Epidermal melanocyte (primary cell): ENCODE results near the gene WIPF2.
"Not testable (repeated sequence)": the region's sequence is repeated elsewhere in the genome, so short reads cannot be mapped to it uniquely, and the experiment has no call there.

ENCODE experiments used
- DNase-seq: peaks from one replicate; pipeline ENCODE4 v3.0.0; 2011; ENCODE audit warnings: low spot score; ENCODE audit not compliant: insufficient read length

WIPF2 gene

GRCh38 chr17:40191237-40192208, 27.6 kb upstream of the WIPF2 start:
- DNase-seq, result peak; percentile 77

GRCh38 chr17:40192961-40193360, 26.1 kb upstream of the WIPF2 start:
- no peak for DNase-seq

- DNase-seq, result no peak
Measured at GRCh38 chr17:40194821-40195220, 24.3 kb upstream of the WIPF2 start.

GRCh38 chr17:40197550-40197949, 21.6 kb upstream of the WIPF2 start:
- DNase-seq, result no peak

- DNase-seq, result not testable (repeated sequence)
Measured at GRCh38 chr17:40197965-40198456, 21.1 kb upstream of the WIPF2 start.

- DNase-seq, result no peak
Measured at GRCh38 chr17:40198576-40198975, 20.5 kb upstream of the WIPF2 start.

- DNase-seq, result no peak
Measured at GRCh38 chr17:40203131-40203530, 16.0 kb upstream of the WIPF2 start.

DNA sequence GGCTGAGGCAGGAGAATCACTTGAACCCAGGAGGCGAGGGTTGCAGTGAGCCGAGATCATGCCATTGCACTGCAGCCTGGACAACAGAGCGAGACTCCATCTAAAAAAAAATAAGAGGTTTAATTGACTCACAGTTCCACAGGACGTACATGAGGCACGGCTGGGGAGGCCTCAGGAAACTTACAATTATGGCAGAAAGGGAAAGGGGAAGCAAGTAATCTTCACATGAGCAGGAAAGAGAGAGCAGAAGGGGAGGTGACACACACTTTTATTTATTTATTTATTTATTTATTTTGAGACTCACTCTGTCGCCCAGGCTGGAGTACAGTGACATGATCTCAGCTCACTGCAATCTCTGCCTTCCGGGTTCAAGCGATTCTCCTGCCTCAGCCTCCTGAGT, 12.9 kb upstream of the WIPF2 start:
- DNase-seq, result not testable (repeated sequence)

GRCh38 chr17:40209404-40210093, 9.6 kb upstream of the WIPF2 start:
- peak; percentile 22 for DNase-seq

DNA sequence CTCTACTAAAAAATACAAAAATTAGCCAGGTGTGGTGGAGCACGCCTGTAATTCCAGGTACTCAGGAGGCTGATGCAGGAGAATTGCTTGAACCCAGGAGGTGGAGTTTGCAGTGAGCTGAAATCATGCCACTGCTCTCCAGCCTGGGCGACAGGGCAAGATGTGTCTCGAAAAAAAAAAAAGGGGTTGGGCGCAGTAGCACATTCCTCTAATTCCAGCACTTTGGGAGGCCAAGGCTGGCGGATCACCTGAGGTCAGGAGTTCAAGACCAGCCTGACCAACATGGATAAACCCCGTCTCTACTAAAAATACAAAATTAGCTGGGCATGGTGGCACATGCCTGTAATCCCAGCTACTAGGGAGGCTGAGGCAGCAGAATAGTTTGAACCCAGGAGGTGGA, 5.2 kb upstream of the WIPF2 start:
- DNase-seq, result not testable (repeated sequence)

GRCh38 chr17:40218006-40218739, 931 bp upstream of the WIPF2 start:
- DNase-seq, result no peak

GRCh38 chr17:40219594-40220338, 662 bp downstream of the WIPF2 start:
- peak; percentile 38 for DNase-seq

DNA sequence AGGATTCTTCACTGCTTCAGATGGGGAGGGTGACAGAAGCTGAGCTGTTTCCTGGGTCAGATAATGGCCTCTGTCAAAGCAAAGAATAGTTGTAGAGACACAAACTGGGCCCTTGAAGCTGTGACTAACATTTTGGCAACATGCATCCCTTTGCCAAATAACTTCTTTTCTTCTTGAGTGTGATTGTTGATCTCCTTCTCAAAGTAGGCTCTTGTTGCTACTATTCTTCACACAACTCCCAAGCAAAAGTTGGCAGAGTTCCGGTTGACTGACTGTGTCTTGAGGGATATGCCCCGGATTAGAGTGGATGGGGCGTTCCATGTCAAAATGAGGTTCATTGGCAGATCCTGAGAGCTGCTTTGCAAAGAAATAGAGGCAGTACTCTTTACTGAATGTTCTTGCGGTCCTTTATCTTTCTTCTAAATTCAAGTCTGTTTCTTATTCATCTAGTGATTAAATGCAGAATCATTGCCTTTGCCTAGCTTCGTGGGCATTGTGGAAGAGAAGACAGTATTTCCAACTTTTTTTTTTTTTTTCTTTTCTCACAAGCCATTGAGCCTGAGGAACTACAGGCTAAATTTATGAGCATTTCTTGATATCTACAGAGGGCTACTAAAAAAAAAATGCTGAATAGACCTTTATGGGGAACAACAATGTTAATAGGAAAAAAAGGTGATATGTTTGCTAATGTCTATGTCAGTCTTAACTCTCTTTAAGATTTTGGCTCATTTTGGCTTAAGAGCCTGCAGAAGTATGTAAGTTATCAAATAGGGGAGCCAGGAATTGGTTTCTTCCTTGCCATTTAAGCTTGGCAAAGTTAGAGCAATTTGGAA, 5.8 kb downstream of the WIPF2 start:
- peak; percentile 26 for DNase-seq

DNA sequence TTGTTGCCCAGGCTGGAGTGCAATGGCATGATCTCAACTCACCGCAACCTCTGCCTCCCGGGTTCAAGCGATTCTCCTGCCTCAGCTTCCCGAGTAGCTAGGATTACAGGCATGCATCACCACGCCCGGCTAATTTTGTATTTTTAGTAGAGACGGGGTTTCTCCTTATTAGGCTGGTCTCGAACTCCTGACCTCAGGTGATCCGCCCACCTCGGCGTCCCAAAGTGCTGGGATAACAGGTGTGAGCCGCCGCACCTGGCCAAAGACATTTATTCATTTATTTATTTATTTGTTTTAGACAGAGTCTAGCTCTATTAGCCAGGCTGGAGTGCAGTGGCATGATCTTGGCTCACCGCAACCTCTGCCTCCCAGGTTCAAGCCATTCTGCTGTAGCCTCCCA, 10.0 kb downstream of the WIPF2 start:
- DNase-seq, result not testable (repeated sequence)

GRCh38 chr17:40230670-40231069, 11.6 kb downstream of the WIPF2 start:
- peak; percentile 49 for DNase-seq

- not testable (repeated sequence) for DNase-seq
Measured at GRCh38 chr17:40231928-40232327, 12.8 kb downstream of the WIPF2 start.

GRCh38 chr17:40241252-40241834, 22.2 kb downstream of the WIPF2 start:
- no peak for DNase-seq

GRCh38 chr17:40242774-40243173, 23.7 kb downstream of the WIPF2 start:
- no peak for DNase-seq

DNA sequence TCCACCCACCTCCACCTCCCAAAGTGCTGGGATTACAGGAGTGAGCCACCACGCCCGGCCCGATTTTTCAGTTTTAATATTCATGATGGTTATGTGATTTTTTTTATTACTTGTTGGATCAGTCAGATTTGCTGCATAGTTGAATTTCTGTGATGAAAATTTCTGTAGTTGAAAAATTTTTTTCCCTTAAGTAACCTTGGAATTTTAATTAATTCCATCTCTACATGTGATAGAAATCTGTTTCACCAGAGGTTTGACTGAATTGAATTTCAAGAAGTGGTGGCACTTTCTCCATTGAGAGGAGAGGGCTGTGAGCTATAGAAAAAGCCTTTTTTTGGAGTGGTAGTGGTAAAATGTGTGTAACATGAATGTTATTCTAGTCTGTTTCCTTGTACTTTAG, 24.7 kb downstream of the WIPF2 start:
- no peak for DNase-seq

- DNase-seq, result no peak
Measured at GRCh38 chr17:40244255-40244654, 25.2 kb downstream of the WIPF2 start.
